ENCODE measurements around the gene FBP1.
"Not testable (repeated sequence)": the region's sequence is repeated elsewhere in the genome, so short reads cannot be mapped to it uniquely, and the experiment has no call there.

The FBP1 gene

DNA sequence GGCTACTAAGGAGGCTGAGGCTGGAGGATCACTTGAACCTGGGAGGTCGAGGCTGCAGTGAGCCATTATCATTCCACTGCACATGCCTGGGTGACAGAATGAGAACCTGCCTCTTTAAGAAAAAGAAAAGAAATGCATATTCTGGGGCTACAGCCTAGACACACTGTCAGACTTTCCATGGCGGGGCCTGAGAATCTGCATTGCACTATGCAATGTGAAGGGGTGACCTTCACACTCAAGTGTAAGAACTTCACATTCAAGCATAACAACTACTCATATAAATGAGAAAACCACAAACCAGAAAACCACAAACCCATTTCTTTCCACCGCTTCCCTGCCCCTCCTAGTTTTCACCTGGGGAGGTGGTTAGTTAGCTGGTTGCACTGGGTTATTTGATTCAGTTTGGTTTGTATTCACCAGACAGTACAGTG is 27.7 kb downstream of the FBP1 start:
- no peak for DNase-seq

GRCh38 chr9:94610181-94610606 is 29.1 kb downstream of the FBP1 start:
- no peak for DNase-seq

- no peak for DNase-seq
These were observed 32.0 kb downstream of the FBP1 start for GRCh38 chr9:94607423-94607691.

- no peak for DNase-seq
These were observed 32.5 kb downstream of the FBP1 start for GRCh38 chr9:94606646-94607422.

- DNase-seq = peak; percentile 52 to 59
These were observed 35.8 kb downstream of the FBP1 start for GRCh38 chr9:94603259-94604160.

- DNase-seq = no peak
These were observed 36.7 kb downstream of the FBP1 start for GRCh38 chr9:94602666-94603065.

- DNase-seq = no peak
These were observed 38.6 kb downstream of the FBP1 start for GRCh38 chr9:94600715-94601114.

DNA sequence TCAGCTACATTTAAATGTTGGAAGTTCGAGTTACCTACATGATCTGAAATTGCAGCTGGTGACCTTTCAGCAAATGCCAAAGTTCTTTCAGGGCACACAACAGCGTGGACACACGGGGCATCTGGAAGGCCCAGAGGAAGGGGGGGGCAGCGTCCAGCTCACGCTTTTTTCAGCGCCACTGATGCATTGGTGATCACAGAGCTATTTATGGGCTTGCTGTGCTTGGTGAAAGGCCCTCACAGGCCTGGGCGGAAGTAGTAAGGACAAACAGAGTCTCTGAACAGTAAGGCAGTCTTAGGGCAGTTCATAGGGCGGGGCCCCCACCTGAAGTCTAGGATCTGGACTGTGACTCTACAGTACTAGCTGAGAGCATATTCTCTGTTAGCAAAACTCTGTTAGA is 39.1 kb downstream of the FBP1 start:
- no peak for DNase-seq

DNA sequence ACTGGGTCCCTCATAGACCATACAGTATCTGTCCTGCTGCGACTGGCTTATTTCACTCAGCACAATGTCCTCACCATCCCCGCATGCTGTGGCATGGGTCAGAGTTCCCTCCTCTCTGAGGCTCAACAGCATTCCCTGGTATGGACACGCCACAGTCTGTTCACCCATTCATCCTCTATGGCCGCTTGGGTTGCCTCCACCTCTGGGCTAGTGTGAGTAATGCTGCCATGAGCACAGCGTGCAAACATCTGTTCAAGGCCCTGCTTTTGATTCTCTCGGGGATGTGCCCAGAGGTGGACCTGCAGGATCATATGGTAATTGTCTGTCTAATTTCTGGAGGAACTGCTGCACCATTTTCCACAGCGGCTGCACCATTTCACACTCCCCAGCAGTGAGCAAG is 40.2 kb downstream of the FBP1 start:
- DNase-seq = no peak

DNA sequence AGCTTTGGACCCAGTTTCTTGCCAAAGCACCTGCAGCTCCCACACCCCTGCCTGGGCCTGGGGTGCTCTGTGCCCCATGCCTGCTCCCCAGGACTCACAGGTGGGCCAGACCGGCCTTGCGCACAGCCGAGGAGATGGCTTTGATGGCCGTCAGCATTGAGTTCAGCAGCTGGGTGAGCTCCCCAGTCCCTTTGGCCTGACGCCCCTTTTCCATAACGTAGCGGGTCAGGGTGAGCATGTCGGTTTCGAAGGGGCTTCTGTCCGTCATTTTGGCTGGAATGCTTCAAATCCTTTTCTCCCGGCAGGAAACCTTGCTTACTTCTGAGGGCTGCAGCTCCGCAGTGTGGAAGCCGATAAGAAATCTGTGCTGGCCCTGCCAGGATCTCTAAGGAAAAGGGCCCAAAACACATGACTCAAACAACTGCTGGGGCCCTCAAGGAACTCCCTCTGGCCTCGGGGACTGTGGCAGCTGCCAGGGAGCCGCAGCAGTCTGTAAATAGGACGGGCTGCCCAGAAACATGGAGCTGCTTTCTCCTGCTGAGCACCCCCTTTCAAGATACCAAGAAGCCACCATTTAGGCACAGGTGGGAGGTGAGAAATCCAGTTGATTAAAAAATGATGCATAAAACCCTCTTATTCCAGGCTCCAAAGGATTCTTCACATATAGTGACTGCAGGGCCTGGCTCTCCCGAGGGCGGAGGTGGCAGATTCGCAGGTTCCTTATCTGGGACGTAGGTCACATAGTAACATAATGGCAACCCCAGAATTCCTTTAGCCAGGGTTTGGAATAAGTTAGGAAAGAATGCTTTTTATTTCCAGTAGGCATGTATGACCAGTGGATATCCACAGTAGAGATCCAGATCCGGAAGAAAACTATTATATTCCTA is 45.6 kb downstream of the FBP1 start, which contains the start of gene FBP2:
Gene FBP2, minus strand, starts transcription at position 366 of the 887 bp plus-strand sequence. Its CDS starts 98 bp downstream, at position 268.
- no peak for DNase-seq

GRCh38 chr9:94592683-94593082 is 46.6 kb downstream of the FBP1 start:
- not testable (repeated sequence) for DNase-seq

GRCh38 chr9:94591876-94592275 is 47.4 kb downstream of the FBP1 start:
- DNase-seq = no peak

- DNase-seq = not testable (repeated sequence)
These were observed 48.2 kb downstream of the FBP1 start for GRCh38 chr9:94591046-94591545.

DNA sequence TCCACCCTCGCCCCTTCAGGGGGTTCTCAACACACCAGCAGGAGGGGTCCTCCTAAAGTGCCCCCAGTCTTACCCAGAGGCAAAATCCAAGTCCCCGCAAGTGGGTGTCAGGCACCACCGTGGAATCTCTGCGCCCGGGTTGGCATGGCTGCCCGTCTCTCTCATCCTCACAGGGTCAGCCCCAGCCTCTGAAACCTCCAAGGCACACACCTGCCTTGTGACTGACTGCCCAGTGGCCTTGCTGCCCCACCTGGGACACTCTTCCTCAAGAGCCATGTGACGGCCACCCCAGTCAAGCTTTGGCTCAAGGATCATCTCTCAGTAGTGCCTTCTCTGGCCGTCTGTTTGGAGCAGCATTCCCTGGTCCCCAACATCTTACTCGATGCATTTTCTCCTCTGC is 50.6 kb downstream of the FBP1 start:
- no peak for DNase-seq

DNA sequence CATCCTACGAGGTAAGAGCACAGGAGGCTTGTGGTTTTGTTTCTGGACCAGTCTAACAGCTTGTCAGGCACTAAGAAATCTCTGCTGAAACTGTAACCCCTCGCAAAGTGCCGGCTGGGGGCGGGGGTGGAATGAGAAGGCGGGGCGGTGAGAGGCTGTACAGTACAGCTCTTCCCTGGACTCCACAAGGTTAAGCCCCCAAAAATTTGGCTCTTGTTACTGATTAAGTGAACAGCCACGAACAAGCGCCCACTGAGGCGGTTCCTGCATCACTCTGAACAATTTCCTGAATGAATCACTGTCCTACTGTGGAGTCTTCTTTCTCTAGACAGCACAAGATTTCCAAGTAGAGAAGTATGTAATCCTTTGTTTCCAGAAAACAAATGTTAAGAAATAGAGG is 52.5 kb downstream of the FBP1 start:
- DNase-seq = no peak

- no peak for DNase-seq
These were observed 53.0 kb downstream of the FBP1 start for GRCh38 chr9:94586316-94586715.

- DNase-seq = no peak
These were observed 54.8 kb downstream of the FBP1 start for GRCh38 chr9:94584555-94584954.

- no peak for DNase-seq
These were observed 57.6 kb downstream of the FBP1 start for GRCh38 chr9:94581728-94582127.

- DNase-seq = no peak
These were observed 61.7 kb downstream of the FBP1 start for GRCh38 chr9:94577571-94577970.

GRCh38 chr9:94577036-94577435 is 62.3 kb downstream of the FBP1 start:
- DNase-seq = no peak

DNA sequence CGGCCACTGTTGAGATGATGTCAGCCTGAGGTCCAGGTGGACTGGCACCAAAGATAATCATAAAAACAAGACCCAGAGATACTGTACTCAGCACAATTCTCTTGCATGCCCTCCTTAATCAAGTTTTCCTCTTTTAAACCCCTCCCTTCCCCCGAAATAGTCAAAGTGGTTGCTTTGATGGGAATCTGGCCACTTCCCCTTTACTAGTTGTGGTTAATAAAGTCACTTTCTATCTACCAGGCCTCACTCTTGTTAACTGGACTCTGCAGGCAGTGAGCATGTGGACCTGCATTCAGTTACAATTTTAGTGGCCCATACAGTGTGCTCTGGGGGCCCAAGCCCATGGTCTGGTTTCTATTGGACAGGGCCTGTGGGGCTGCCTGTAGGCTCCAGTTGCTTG is 63.2 kb downstream of the FBP1 start:
- no peak for DNase-seq

- DNase-seq = no peak
These were observed 70.2 kb downstream of the FBP1 start for GRCh38 chr9:94568972-94569712.
